Prostate gland (tissue), 2 donors: Measurements from ENCODE around the gene TFPI. TPM values are rescaled to one million over a fixed set of nuclear protein-coding genes. Genes with fewer than 3 reads are reported as not detected.

Source experiments
- DNase-seq: peaks from one replicate; pipeline ENCODE4 v3.0.0-alpha.2; 2019; ENCODE audit warnings: low spot score
- H3K27ac ChIP-seq, 2 donors: fragments of 200-600 bp; sonication (generic); 2 replicates each; pipeline ENCODE4 v1.5.1; 2017 to 2019
- H3K27me3 ChIP-seq: fragments of 200-600 bp; sonication (generic); replicated peaks from 2 replicates; pipeline ENCODE4 v1.5.1; 2019; ENCODE audit not compliant: insufficient read depth
- H3K36me3 ChIP-seq, 2 donors: fragments of 200-600 bp; sonication (generic); 1 replicate in 1 of 2; 2 replicates in 1 of 2; pipeline versions ENCODE4 v1.5.1 to v1.8.1; 2017 to 2019
- H3K4me1 ChIP-seq: fragments of 200-600 bp; sonication (generic); replicated peaks from 2 replicates; pipeline ENCODE4 v1.5.1; 2019
- H3K4me3 ChIP-seq, 2 donors: fragments of 200-600 bp; sonication (generic); 2 replicates each; pipeline ENCODE4 v1.5.1; 2017 to 2019
- H3K9me3 ChIP-seq: fragments of 200-600 bp; sonication (generic); 2 replicates; pipeline ENCODE4 v1.5.1; 2017
- POLR2A ChIP-seq: fragments of 450-650 bp; IDR thresholded peaks from one replicate; pipeline ENCODE4 v1.6.1; 2016; ENCODE audit warnings: antibody characterized with exemption, mild to moderate bottlenecking
- POLR2AphosphoS5 ChIP-seq: sonication (generic); formaldehyde crosslinking; IDR thresholded peaks from one replicate; pipeline ENCODE4 v1.6.1; 2017; ENCODE audit warnings: antibody characterized with exemption
- WGBS: methylation state at CpG from one replicate; pipeline ENCODE4 v1.1.5; 2018; 5-methylcytosine and 5-hydroxymethylcytosine counted together
- intact Hi-C: fragments of 100-400 bp; cut with DNase I; formaldehyde crosslinking; loops from one replicate; pipeline ENCODE4 v1.14.2; 2022
- total RNA-seq, 2 donors: library from RNA; depleted of rRNA; stranded (reverse); fragments of >200 nt; gene quantifications; one replicate each; pipeline ENCODE4 v1.1.0, GENCODE V29; 2016
- TF ChIP-seq, protein P1 (sequence below), 4 experiments: fragments of 200-600 bp in 2 of 4; fragments of 450-650 bp in 2 of 4; sonication (generic) in 2 of 4; IDR thresholded peaks; 1 replicate in 3 of 4; 2 replicates in 1 of 4; pipeline ENCODE4 v1.5.1; 2016 to 2019; ENCODE audit warnings: antibody characterized with exemption in 4 of 4, mild to moderate bottlenecking in 2 of 4, moderate library complexity in 2 of 4

Gene TFPI
- total RNA-seq, 2 donors from 2014 or later, result 7.0 to 19.5 TPM

DNA sequence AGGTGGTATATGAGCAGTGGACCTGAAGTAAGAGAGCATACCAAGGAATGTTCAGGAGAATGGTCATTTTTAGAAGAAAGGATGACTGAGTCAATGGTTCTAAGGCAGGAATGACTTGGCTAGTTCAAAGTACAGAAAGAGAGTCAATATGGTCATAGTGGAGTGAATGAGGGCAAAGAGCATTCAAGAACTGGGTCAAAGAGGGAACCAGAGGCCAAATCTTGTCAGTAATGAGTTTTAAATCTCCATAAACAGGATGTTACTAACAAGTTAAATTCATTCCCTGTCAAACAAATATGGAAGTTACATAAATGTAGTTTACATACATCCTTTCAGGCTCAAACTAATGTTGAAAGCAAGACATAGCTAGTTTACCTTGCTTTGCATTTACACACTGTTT lies 122.3 kb downstream of the TFPI start:
- no peaks in the 10 kb centered on the region for H3K36me3 ChIP-seq
- no peak for TF ChIP-seq POLR2AphosphoS5
- TF ChIP-seq, protein P1, sequence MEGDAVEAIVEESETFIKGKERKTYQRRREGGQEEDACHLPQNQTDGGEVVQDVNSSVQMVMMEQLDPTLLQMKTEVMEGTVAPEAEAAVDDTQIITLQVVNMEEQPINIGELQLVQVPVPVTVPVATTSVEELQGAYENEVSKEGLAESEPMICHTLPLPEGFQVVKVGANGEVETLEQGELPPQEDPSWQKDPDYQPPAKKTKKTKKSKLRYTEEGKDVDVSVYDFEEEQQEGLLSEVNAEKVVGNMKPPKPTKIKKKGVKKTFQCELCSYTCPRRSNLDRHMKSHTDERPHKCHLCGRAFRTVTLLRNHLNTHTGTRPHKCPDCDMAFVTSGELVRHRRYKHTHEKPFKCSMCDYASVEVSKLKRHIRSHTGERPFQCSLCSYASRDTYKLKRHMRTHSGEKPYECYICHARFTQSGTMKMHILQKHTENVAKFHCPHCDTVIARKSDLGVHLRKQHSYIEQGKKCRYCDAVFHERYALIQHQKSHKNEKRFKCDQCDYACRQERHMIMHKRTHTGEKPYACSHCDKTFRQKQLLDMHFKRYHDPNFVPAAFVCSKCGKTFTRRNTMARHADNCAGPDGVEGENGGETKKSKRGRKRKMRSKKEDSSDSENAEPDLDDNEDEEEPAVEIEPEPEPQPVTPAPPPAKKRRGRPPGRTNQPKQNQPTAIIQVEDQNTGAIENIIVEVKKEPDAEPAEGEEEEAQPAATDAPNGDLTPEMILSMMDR (IDR thresholded peaks at IDR 0.05), result no peak
- no peak for TF ChIP-seq POLR2A
- H3K9me3 ChIP-seq, result no peaks in the 10 kb centered on the region
- DNase-seq, result no peak
- H3K4me1 ChIP-seq, result no peaks in the 10 kb centered on the region
- intact Hi-C loops, result no loop called here
- no peak overlapping the region for H3K4me3 ChIP-seq
- no peak overlapping the region for H3K27ac ChIP-seq
- no peaks in the 10 kb centered on the region for H3K27me3 ChIP-seq

DNA sequence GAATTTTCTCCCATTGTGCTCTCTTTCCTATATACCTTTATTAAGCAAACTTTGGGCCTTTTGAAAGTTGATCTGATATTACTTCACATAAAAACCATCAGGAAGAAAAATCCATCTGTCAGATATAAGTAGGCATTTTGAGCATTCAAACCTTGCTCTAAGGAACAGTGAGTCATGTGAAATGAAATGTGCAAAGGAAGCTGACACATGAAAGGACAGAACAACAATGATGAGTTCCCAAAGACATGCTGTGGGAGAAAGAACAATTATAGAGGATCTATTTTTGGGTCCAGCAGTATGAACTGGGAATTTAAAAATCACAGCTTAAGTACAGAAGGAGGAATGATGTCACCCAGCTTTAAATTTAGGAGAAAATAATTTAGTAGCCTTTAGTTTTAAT lies 124.2 kb downstream of the TFPI start:
- Histone ChIP-seq H3K9me3 (no peaks in the 10 kb centered on the region), H3K4me3 (no peak overlapping the region), H3K36me3 (no peaks in the 10 kb centered on the region), H3K27me3 (no peaks in the 10 kb centered on the region), H3K4me1 (no peaks in the 10 kb centered on the region), H3K27ac (no peak overlapping the region)
- DNase-seq, result no peak
- intact Hi-C loops, result no loop called here
- TF ChIP-seq, protein P1 (IDR thresholded peaks at IDR 0.05), result no peak
- TF ChIP-seq POLR2AphosphoS5 (no peak), POLR2A (no peak)

GRCh38 chr2:187424146-187424545 lies 130.1 kb downstream of the TFPI start:
- WGBS, result 34% methylated on average over 1 of the region's 1 CpG
- Histone ChIP-seq H3K36me3 (no peaks in the 10 kb centered on the region), H3K9me3 (no peaks in the 10 kb centered on the region), H3K27me3 (no peaks in the 10 kb centered on the region), H3K4me1 (no peaks in the 10 kb centered on the region), H3K27ac (no peak overlapping the region), H3K4me3 (no peak overlapping the region)
- DNase-seq, result no peak
- TF ChIP-seq POLR2A, result no peak
- TF ChIP-seq, protein P1 (IDR thresholded peaks at IDR 0.05), result no peak
- no peak for TF ChIP-seq POLR2AphosphoS5
- intact Hi-C loops, result no loop called here

GRCh38 chr2:187422282-187422681 lies 132.0 kb downstream of the TFPI start:
- intact Hi-C loops, result no loop called here
- no peaks in the 10 kb centered on the region for H3K4me1 ChIP-seq
- no peaks in the 10 kb centered on the region for H3K27me3 ChIP-seq
- TF ChIP-seq POLR2A, result no peak
- no peak for TF ChIP-seq POLR2AphosphoS5
- TF ChIP-seq, protein P1 (IDR thresholded peaks at IDR 0.05), result no peak
- no peak overlapping the region for H3K4me3 ChIP-seq
- DNase-seq, result no peak
- no peaks in the 10 kb centered on the region for H3K9me3 ChIP-seq
- WGBS, result 19% methylated on average over 1 of the region's 1 CpG
- no peak overlapping the region for H3K27ac ChIP-seq
- H3K36me3 ChIP-seq, result no peaks in the 10 kb centered on the region

DNA sequence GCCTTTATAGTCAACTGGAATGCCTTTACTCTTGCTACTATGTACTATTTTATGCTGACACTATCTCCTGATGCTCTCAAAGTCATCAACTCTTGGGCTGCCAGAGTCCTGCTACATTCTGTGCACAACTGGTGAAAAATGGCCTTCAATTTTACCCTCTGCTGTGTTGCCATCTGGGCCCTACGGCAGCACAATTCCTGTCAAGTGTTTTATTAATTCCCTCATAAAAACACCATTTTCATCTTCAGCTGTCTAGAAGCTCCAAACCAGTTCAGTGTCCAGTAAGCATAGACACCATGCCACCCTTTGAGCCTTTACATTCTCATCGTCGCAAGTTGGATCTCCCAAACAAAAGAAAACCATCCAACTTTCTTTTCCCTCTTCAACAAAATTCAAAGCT lies 132.7 kb downstream of the TFPI start:
- Histone ChIP-seq H3K27ac (no peak overlapping the region), H3K4me1 (no peaks in the 10 kb centered on the region), H3K4me3 (no peak overlapping the region), H3K27me3 (no peaks in the 10 kb centered on the region), H3K36me3 (no peaks in the 10 kb centered on the region), H3K9me3 (no peaks in the 10 kb centered on the region)
- no peak for TF ChIP-seq POLR2AphosphoS5
- 69% methylated on average over 3 of the region's 3 CpGs for WGBS
- no peak for DNase-seq
- intact Hi-C loops, result no loop called here
